ENCODE measurements around the gene DYSF.

DYSF gene

DNA sequence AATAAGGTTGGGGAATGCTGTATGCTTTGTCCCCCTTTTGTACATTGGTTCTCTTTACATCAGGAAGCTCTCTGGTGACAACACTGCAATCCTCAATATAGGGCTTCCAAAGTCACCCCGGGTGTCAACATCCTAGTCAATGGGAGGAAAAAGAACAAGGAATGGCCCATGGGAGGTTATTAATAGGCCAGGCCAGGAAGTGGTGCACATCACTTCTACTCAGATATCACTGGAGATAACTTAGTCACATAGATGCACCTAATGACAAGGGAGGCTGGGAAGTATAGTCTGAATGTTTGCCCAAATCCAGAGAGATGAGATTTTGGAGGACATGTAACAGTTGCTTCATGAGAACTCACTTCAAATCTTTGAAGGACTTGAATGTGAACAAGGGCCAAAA is 274.7 kb downstream of the DYSF start:
- FAIRE-seq (no peak), DNase-seq (ENCODE audit: insufficient read length) (no peak)
- TF ChIP-seq POLR2A (IDR thresholded peaks at IDR 0.05; ENCODE audit: low read depth, low read length) = no peak

DNA sequence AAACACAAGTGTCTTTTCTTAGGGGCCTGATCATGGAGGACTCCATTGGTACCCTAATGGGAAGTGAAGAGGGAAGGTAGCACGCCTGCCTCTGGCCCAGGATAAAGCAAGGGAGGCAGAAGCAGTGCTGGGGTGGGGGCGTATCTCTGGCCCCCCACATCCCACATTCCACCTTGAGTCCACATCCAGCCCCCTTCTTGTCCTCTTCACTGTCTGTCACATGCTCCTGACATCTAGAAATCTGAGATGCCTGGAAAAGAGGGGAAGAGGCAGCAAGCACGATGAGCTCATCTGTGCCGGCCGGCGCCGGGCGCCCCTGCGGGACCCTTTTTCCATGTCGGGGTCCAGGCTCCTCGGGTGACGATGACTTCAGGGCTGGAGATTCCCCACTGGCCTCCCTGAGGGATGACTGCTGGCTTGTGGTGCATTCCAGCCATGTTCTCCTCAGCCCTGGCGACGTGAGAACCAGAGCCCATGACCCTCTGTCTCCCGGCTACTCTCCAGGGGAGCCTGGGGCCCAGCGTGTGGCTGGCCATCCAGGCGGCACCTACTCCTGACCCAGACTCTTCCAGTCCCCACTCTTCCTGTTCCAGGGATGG is 277.5 kb downstream of the DYSF start:
- TF ChIP-seq POLR2AphosphoS5 (IDR thresholded peaks at IDR 0.05; ENCODE audit: low read depth, low read length) (no peak), TAF1 (IDR thresholded peaks at IDR 0.05; ENCODE audit: borderline replicate concordance, low read depth, low read length) (no peak), POLR2A (IDR thresholded peaks at IDR 0.05; ENCODE audit: low read depth, low read length) (no peak)
- no peak for FAIRE-seq
- no peak for DNase-seq (ENCODE audit: insufficient read length)

DNA sequence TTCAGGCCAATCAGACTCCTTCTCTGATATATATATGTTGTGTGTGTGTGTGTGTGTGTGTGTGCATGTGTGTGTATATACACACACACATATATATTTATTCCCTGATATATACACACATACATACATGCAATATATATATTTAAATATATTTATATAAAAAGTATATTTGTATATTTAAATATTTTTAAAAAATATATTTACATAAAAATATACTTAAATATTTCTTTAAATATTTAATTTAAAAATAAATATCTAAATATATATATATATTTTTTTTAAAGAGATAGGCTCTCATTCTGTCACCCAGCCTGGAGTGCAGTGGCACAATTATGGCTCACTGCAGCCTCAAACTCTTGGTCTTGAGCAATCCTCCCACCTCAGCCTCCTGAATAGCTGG is 281.3 kb downstream of the DYSF start:
- FAIRE-seq (no peak), DNase-seq (ENCODE audit: insufficient read length) (no peak)
- no peak for TF ChIP-seq TAF1 (IDR thresholded peaks at IDR 0.05; ENCODE audit: borderline replicate concordance, low read depth, low read length)
- TF ChIP-seq POLR2A (IDR thresholded peaks at IDR 0.05; ENCODE audit: low read depth, low read length) = no peak
- no peak for TF ChIP-seq POLR2AphosphoS5 (IDR thresholded peaks at IDR 0.05; ENCODE audit: low read depth, low read length)

DNA sequence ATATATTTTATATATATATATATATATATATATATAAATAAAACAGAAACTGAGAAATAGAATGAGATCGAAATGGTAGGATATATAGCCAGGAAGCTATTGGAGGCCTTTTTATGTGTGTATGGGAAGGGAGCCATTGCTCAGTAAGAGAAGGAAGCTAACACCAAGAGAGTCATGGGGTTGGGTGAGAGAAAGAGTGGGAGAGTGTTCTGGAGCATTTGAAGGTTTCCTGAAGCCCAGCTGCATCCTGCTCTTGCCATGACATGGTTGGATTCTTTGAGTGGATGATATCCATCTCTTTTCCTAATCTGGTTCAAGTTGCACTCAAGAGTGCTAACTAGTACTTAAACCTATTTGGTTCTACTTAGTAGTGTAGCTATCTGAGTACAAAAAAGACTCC is 282.3 kb downstream of the DYSF start:
- DNase-seq (ENCODE audit: insufficient read length) (no peak), FAIRE-seq (no peak)
- TF ChIP-seq POLR2AphosphoS5 (IDR thresholded peaks at IDR 0.05; ENCODE audit: low read depth, low read length) (no peak), POLR2A (IDR thresholded peaks at IDR 0.05; ENCODE audit: low read depth, low read length) (no peak), TAF1 (IDR thresholded peaks at IDR 0.05; ENCODE audit: borderline replicate concordance, low read depth, low read length) (no peak)
